Neural progenitor cell (in vitro differentiated cells): ENCODE results near the gene GABRR3.

Source experiments
- CTCF ChIP-seq: fragments of 200-600 bp; sonication (generic); IDR thresholded peaks from 2 replicates; pipeline ENCODE4 v1.5.1; 2017; ENCODE audit warnings: antibody characterized with exemption, mild to moderate bottlenecking
- EZH2 ChIP-seq: fragments of 200-600 bp; sonication (generic); IDR thresholded peaks from 2 replicates; pipeline ENCODE4 v1.6.1; 2017; ENCODE audit warnings: antibody characterized with exemption, mild to moderate bottlenecking, moderate library complexity
- EZH2phosphoT487 ChIP-seq: fragments of 200-600 bp; sonication (generic); IDR thresholded peaks from 2 replicates; pipeline ENCODE4 v1.6.1; 2017; ENCODE audit warnings: antibody characterized with exemption

GRCh38 chr3:98003306-98003969 lies 31.7 kb downstream of the GABRR3 start:
- no peak for TF ChIP-seq CTCF
- TF ChIP-seq EZH2phosphoT487: no peak
- TF ChIP-seq EZH2: no peak
